Chondrocyte (in vitro differentiated cells): Measurements from ENCODE around the gene ANKRD53. TPM values are rescaled to one million over a fixed set of nuclear protein-coding genes. Genes with fewer than 3 reads are reported as not detected.

ENCODE experiments used
- DNase-seq: peaks from one replicate; pipeline ENCODE4 v3.0.0; 2021; ENCODE audit warnings: mixed read lengths, low spot score
- H3K27ac Mint-ChIP-seq: one replicate; pipeline ENCODE4 v1.8.0; 2021; ENCODE audit warnings: mild to moderate bottlenecking, moderate library complexity, mixed read lengths; ENCODE audit not compliant: unreplicated experiment
- H3K27me3 Mint-ChIP-seq: 2 replicates; pipeline ENCODE4 v1.8.0; 2021; ENCODE audit warnings: low read depth, mixed read lengths
- H3K36me3 Mint-ChIP-seq: 2 replicates; pipeline ENCODE4 v1.8.0; 2021; ENCODE audit warnings: low read depth, mixed read lengths
- H3K4me1 Mint-ChIP-seq: 2 replicates; pipeline ENCODE4 v1.8.0; 2021; ENCODE audit warnings: low read depth, mild to moderate bottlenecking, mixed read lengths
- H3K4me3 Mint-ChIP-seq: one replicate; pipeline ENCODE4 v1.8.0; 2021; ENCODE audit warnings: mild to moderate bottlenecking, moderate library complexity, mixed read lengths; ENCODE audit not compliant: unreplicated experiment
- H3K9me3 Mint-ChIP-seq: 2 replicates; pipeline ENCODE4 v1.8.0; 2021; ENCODE audit warnings: low read depth, mixed read lengths
- CTCF ChIP-seq: fragments of 200-600 bp; sonication (generic); IDR thresholded peaks from 2 replicates; pipeline ENCODE4 v1.5.0; 2021; ENCODE audit warnings: antibody characterized with exemption, mild to moderate bottlenecking, moderate library complexity
- long read RNA-seq: library from polyadenylated mRNA; stranded (forward); transcript quantifications from one replicate; pipeline ENCODE4 v2.0.0, GENCODE V29; 2021
- total RNA-seq: library from RNA; stranded (reverse); gene quantifications from 3 replicates; pipeline ENCODE4 v1.2.1, GENCODE V29; 2021

The ANKRD53 gene
- total RNA-seq = 0.85 to 2.2 TPM (median 1.8 TPM) in 3 replicates
- long read RNA-seq = 0 reads

DNA sequence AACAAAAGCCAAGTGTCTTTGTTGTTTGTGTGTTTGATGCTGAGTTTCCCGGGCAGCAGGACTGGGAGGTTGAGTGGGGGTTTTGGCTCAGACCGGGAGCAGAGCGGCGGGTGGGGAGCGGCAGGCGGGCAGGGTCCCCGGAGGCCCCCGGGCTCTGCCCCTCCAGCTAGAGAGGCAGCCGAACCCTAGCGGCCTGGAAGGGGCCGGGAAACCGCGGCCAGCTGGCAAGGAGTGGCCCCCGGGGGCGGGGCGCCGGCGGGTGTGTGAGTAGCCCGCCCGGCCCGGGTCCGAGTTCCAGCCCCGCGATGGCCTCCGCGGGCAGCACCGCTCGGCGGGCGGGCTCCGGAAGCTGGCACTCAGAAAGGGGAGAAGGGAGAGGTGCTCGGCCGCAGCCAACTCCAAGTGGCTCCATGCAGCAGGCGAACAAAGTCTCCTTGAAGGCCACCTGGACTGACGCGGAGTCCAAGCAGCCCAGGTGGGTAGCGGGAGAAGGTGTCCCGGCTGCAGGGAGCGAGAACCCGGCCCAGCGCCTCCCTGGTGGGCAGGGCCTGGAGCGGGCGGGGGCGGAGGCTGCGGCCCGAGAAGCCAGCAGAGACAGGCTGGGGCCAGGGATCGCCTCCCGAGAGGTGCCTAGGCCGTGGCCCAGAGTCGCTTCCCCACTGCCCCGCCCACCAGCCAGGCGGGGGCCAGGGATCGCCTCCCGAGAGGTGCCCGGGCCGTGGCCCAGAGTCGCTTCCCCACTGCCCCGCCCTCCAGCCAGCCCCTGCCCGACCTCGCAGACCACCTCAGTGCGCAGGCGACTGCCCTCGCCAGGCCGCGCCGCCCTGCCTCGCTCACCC, at the start of gene ANKRD53:
TSS of gene ANKRD53 (plus strand) at position 290 of the 839 bp plus-strand sequence. CDS start at position 306, 16 bp downstream.
- Mint-ChIP-seq H3K27me3 (no peaks in the 10 kb centered on the region), H3K27ac (peak within 1 kb of the TSS; percentile 92), H3K4me3 (peak within 1 kb of the TSS; percentile 76), H3K9me3 (no peaks in the 10 kb centered on the region), H3K36me3 (no peaks in the 10 kb centered on the region), H3K4me1 (peaks cover 17% of the 10 kb centered on the region)
- TF ChIP-seq CTCF = peak; percentile 14
- DNase-seq = no peak

DNA sequence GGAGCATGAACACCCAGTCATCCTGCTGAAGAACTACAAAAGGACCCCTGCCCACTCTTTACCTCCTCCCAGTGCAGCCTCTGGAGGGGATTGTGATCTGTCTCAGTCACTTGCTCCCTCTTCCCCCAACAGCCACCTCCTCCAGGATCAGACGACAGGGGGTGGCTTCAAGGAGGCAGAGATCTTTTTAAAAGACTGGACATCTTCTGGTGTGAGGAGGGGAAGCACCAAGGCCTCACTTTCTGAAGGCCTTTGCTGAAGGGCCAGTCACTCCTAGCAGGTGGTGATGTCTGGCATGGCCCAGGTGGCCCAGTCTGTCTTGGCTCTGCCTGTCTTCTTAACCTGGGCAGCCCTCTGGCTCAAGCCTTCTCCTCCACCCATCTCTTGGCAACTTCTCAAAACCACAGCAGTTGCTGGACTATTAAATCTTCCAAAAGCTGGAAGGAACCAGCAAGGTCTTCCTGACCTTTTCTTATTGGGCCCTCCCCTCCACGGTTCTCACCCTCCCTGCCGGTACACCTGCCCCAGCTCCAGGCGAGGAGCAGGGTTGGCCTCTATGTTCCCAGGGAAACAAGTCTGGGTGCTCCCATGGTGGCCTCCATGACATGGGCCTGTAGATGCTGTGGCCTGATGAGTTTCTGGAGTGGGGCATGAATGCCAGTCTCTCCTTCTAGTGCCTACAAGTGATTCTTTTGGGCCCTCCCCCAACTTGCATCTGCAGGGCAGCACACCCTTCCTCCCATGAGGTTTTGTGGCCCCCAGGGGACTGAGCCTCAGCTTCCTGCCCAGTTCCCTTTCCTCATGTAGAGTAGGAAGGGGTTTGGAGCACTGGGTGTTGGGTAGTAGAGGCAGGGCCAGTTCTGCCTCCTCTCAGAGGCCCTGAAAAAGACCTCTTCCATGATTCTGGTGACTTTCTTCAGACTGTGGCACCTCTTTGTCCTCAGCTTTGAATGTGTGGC, 47.8 kb upstream of the ANKRD53 start:
- Mint-ChIP-seq H3K27me3 (no peaks in the 10 kb centered on the region), H3K4me3 (no peak overlapping the region), H3K27ac (no peak overlapping the region), H3K4me1 (no peaks in the 10 kb centered on the region), H3K36me3 (peaks cover 8% of the 10 kb centered on the region), H3K9me3 (no peaks in the 10 kb centered on the region)
- DNase-seq = peak; percentile 43
- no peak for TF ChIP-seq CTCF

GRCh38 chr2:70931376-70932000, 46.9 kb upstream of the ANKRD53 start:
- no peak for TF ChIP-seq CTCF
- peaks cover 6% of the 10 kb centered on the region for H3K36me3 Mint-ChIP-seq
- H3K4me1 Mint-ChIP-seq = no peaks in the 10 kb centered on the region
- H3K9me3 Mint-ChIP-seq = no peaks in the 10 kb centered on the region
- no peak overlapping the region for H3K4me3 Mint-ChIP-seq
- no peak overlapping the region for H3K27ac Mint-ChIP-seq
- peak; percentile 54 for DNase-seq
- H3K27me3 Mint-ChIP-seq = no peaks in the 10 kb centered on the region

DNA sequence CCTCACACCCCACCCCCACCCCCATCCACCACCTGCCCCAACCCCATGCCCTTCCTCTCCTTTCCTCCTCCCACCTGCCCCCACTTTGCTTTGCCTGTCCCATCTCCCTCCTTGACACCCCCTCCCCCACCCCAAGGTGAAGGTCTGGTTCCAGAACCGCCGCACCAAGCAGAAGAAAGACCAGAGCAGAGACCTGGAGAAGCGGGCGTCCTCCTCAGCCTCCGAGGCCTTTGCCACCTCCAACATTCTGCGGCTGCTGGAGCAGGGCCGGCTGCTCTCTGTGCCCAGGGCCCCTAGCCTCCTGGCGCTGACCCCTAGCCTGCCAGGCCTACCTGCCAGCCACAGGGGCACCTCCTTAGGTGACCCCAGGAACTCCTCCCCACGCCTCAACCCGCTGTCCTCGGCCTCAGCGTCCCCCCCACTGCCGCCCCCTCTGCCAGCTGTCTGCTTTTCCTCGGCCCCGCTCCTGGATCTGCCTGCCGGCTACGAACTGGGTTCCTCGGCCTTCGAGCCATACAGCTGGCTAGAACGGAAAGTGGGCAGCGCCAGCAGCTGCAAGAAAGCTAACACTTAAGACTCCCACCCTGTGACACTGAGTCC, 45.7 kb upstream of the ANKRD53 start:
- TF ChIP-seq CTCF = no peak
- Mint-ChIP-seq H3K4me3 (no peak overlapping the region), H3K4me1 (peaks cover 2% of the 10 kb centered on the region), H3K36me3 (peaks cover 4% of the 10 kb centered on the region), H3K27ac (no peak overlapping the region), H3K9me3 (no peaks in the 10 kb centered on the region), H3K27me3 (no peaks in the 10 kb centered on the region)
- no peak for DNase-seq
